Measurements from ENCODE around the gene PMS1. TPM values are rescaled to one million over a fixed set of nuclear protein-coding genes. Genes with fewer than 3 reads are reported as not detected.
"Not testable (repeated sequence)": the region's sequence is repeated elsewhere in the genome, so short reads cannot be mapped to it uniquely, and the experiment has no call there.

The PMS1 gene
- total RNA-seq, 1 experiment from 2014 or later, result 10.4 TPM

DNA sequence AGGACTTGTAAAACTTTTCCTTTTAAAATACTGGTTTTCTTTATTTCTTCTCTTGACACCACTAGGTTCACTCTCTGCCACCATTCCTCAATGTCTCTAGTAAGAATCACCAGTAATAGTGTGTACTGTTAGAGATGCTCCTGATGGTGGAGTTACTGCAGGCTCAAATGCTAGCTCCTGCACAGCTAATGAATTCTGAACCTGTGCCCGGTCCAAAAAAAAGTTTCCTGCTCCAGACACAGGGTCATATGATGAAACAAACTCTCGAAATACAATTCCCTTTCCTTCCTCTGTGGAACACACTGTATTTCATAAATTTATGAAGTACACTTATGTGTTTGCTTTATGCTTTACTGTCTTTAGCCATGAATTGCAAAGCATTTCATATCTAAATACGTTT is 19.2 kb downstream of the PMS1 start:
- no peak for DNase-seq (ENCODE audit: low spot score)

- no peak for DNase-seq (ENCODE audit: low spot score)
Measured at GRCh38 chr2:189818249-189819038, 34.2 kb downstream of the PMS1 start.

- DNase-seq (ENCODE audit: low spot score), result no peak
Measured at GRCh38 chr2:189819297-189819704, 35.1 kb downstream of the PMS1 start.

GRCh38 chr2:189821953-189822748 is 37.9 kb downstream of the PMS1 start:
- DNase-seq (ENCODE audit: low spot score), result peak; percentile 6

- DNase-seq (ENCODE audit: low spot score), result no peak
Measured at GRCh38 chr2:189824694-189825396, 40.6 kb downstream of the PMS1 start.

DNA sequence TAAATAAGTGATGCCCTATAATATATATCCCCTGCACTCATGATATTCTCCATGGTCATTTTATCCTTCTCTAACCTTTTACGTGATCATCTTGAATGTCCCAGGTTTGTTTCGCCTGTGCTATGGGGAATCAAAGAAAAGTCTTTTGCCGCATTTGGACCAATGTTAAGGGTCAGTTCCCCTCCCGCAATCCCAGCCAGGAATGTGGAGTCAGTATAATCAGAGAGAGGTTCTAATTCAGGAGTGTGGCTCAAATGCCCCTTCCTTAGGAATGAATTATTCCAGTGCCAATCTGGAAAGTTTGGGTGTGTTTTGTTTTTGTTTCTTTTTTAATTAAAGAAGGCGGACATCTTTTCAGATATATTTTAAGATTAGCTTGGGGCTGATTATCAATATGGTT is 41.8 kb downstream of the PMS1 start:
- DNase-seq (ENCODE audit: low spot score), result no peak

DNA sequence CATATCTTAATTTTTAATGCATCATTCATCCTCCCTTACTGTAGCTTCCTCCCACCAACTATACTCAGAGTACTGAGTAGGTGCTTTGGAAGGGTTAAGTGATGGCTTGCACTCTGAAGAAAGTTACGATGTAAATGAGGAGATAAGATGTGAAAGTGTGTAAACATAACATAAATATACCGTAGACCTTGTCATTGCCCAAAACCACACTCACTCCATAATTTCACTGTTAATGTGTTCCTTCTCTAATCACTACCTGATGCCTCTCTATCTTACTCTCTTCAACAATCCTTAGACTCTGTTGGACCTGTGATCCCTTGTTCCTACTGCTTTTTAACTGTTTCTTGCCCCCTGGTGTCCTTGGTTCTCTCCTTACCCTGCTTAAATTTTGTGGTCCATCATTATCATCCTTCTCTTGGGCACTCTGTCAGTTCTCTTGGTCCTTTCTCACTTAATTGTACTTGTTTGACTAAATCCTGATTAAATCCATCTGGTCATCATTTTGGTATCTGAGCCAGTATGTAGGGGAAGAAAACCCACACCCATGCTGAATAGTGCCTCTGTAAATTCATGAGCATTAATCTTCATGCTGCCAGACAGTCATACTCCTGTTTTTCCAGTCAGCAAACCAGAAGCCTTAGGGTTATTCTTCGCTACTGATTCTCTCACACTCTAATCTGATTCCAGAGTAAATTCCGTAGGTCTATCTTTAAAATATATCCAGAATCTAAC is 45.0 kb downstream of the PMS1 start:
- no peak for DNase-seq (ENCODE audit: low spot score)

DNA sequence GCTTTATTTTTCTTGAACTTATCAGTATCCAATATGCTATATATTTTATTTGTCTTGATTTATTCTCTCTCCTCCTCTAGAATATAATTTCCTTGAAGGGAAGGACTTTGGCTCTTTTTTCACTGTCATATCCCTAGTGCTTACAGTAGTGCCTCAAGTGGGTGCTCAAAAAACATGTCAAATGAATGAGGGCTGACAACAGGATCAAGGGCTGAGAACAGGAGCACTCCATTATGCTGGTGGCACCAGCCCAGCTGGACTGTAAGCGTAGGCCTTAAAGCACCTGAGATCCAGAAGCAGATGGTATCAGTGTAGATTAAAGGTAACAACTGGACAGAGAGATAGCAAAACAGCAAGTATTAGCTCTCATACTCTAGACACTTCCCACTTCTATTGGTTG is 46.3 kb downstream of the PMS1 start:
- no peak for DNase-seq (ENCODE audit: low spot score)

GRCh38 chr2:189834059-189834458 is 49.8 kb downstream of the PMS1 start:
- DNase-seq (ENCODE audit: low spot score), result no peak

DNA sequence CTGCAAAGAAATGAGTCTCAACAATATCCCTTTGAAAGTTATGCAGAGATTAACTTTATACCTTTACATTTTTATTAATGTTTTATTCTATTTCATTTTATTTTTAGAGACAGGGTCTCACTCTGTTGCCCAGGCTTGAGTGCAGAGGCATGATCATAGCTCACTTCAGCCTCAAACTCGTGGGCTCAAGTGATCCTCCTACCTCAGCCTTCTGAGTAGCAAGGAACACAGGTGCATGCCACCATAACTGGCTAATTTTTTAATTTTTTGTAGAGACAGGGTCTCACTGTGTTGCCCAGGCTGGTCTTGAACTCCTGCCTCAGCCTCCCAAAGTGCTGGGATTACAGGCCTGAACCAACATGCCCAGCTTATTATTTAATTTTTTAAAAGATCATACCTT is 50.4 kb downstream of the PMS1 start:
- DNase-seq (ENCODE audit: low spot score), result not testable (repeated sequence)

DNA sequence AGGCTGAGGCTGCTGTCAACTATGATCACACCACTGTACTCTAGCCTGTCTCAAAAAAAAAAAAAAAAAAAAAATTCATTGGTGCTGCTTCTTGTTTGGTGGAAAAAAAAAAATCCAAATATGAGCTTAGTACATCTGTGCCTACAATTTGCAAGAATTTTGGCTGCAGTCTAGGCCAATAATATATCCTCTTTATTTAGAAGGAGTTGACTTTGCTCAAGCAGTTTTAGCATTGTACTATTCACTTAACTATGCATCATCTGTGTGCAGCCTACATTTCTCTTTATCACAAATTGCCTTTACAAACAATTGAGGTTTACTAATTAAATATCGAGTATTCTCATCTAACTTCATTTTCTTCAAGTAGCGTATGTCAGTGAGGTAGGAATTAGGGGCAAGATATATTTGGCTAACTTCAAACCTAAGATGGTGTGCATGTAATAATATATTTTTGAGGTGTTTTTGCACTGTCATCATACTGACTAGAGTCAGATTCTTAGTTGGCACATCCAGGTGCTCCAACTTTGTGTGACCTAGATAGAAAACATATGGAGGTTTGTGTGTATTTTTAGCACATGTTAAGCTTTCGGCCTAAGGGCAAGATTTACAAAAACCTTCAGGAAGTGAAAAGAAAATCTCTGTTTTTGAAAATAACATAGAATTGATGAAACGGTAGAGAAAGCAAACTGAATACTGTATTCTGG is 51.8 kb downstream of the PMS1 start:
- DNase-seq (ENCODE audit: low spot score), result no peak

GRCh38 chr2:189836644-189837043 is 52.4 kb downstream of the PMS1 start:
- no peak for DNase-seq (ENCODE audit: low spot score)

DNA sequence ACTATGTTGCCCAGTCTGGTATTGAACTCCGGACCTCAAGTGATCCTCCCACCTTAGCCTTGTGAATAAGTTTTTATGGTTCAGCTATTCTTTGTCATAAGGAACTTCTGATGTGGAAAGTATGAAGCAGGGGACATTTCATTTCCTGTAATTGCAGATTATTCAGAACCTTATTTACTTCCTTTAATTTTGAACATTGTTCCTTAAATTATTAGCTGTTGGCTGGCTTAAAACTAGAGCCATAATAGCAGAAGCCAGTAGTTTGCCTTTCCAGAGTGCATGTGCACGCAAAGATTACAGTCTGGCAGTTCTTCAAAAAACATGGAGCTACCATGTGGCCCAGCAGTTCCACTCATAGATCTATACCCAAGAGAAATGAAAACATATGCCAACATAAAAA is 53.1 kb downstream of the PMS1 start:
- DNase-seq (ENCODE audit: low spot score), result no peak

DNA sequence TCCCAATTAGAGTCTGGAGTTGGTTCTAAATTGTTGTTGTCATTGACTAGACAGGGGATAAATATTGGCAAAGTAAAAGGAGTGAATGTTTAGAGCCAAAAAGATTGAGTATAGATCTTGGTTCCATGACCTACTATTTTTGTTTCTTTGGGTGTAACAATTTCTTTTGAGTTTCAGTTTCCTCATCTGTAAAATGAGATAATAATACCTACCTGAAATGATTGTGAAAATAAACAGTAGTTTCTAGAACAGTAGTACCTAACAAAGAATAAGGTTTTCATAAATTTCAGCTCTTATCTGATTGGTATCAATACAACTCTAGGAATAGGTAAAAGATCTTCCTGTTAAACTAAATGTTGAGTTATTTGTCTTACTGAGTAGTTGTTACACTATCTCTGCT is 56.8 kb downstream of the PMS1 start:
- DNase-seq (ENCODE audit: low spot score), result no peak

DNA sequence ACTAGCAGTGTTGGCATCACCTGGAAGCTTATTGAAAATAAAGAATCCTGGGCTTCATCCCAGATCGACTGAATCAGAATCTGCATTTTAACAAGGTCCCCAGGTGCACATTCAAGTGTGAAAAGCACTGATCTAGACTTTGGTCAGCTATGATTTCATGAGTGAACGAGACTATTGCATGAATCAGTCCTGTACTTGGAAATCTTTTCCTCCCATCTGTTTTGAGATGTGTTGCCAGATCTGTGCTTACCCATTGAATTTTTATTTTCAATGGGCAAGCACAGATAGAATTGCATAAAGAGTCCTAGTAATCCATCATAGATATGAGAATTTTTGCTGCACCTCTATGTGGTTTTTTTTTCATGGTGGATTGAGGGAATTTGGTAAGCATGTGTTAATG is 64.0 kb downstream of the PMS1 start:
- DNase-seq (ENCODE audit: low spot score), result no peak

DNA sequence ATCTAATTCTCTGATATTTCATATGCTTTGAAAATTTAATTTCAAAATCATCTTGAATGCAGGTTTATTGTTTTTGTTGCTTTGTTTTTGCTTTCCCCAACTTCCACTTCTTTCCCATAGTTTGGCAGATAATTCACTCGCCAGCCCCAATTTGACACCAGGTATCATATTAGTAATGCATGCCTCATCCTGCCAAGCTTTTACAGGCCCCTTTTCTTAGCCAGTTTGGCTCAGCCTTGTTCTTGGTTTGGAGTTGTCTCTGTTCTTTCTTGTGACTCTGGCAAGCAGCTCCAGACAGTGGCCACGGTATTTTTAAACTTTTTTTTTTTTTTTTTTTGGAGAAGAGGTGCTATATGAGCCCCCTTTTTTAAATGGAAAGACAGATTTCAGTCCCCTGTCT is 65.3 kb downstream of the PMS1 start:
- DNase-seq (ENCODE audit: low spot score), result no peak

GRCh38 chr2:189851174-189851826 is 67.0 kb downstream of the PMS1 start:
- no peak for DNase-seq (ENCODE audit: low spot score)

DNA sequence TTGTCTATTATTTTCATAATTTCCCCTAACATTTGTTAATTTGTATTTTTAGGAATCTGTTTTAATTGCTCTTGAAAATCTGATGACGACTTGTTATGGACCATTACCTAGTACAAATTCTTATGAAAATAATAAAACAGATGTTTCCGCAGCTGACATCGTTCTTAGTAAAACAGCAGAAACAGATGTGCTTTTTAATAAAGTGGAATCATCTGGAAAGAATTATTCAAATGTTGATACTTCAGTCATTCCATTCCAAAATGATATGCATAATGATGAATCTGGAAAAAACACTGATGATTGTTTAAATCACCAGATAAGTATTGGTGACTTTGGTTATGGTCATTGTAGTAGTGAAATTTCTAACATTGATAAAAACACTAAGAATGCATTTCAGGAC is 69.9 kb downstream of the PMS1 start:
- no peak for DNase-seq (ENCODE audit: low spot score)

GRCh38 chr2:189854940-189855339 is 70.7 kb downstream of the PMS1 start:
- DNase-seq (ENCODE audit: low spot score), result no peak

DNA sequence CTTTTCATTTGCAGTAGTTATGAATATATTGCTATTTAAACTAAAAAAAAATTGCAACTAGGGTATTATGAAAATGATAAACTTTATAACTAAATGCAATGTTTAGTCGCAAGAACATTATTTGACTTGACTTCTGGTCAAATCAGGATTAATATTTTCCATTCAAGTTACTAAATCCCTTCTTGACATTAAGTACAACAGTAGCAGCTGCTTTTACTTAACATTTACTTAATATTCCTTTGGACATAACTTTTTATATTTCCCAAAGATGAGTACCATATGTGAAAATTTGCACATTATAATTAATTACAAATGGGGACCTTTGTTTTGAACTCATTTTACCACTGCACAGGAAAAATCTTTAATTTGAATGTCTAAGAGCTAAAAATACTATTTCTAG is 74.0 kb downstream of the PMS1 start:
- DNase-seq (ENCODE audit: low spot score), result no peak

DNA sequence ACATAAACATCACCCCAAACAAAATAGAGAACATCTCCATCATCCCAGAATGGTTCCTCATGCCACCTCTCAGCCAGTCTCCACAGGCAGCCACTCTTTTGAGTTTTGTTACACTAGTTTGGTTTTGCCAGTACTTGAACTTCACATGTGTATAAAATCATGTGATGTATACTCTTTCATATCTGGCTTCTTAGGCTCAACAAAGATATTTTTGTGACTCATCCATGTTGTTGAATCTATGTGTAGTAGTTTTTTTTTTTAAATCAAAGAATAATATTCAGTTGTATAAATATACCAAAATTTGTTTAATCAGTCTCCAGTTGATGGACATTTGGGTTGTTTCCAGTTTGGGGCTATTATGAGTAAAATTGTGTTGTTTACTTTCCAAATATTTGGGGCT is 75.9 kb downstream of the PMS1 start:
- DNase-seq (ENCODE audit: low spot score), result no peak
